Psoas muscle (tissue), 8 donors: ENCODE data around the gene FSTL4. TPM values are rescaled to one million over a fixed set of nuclear protein-coding genes. Genes with fewer than 3 reads are reported as not detected.

Experiments
- ATAC-seq, 4 donors: fragments of 200-7000 bp; cut with Tn5 transposase; one replicate each; pipeline ENCODE4 v1.9.1; 2020; ENCODE audit warnings: moderate library complexity in 3 of 4, mild to moderate bottlenecking in 2 of 4
- DNase-seq, 2 donors: peaks; one replicate each; pipeline ENCODE4 v3.0.0-alpha.2; 2020
- H3K27ac ChIP-seq: fragments of 200-600 bp; one replicate; pipeline ENCODE4 v1.8.0; 2022
- H3K27me3 ChIP-seq, 3 donors: fragments of 200-600 bp in 1 of 3; one replicate each; pipeline versions ENCODE4 v1.6.1 to v1.8.0; 2013 to 2022; ENCODE audit warnings: low read length in 2 of 3, mild to moderate bottlenecking in 2 of 3, moderate library complexity in 1 of 3; ENCODE audit not compliant: insufficient read depth in 3 of 3
- H3K36me3 ChIP-seq, 2 donors: fragments of 200-600 bp in 1 of 2; one replicate each; pipeline versions ENCODE4 v1.6.1 to v1.8.0; 2013 to 2022; ENCODE audit warnings: low read depth in 1 of 2, mild to moderate bottlenecking in 1 of 2, moderate library complexity in 1 of 2; ENCODE audit not compliant: insufficient read depth in 1 of 2
- H3K4me1 ChIP-seq: fragments of 200-600 bp; one replicate; pipeline ENCODE4 v1.8.0; 2022
- H3K4me3 ChIP-seq: fragments of 200-600 bp; one replicate; pipeline ENCODE4 v1.8.0; 2022; ENCODE audit warnings: mild to moderate bottlenecking
- H3K9me3 ChIP-seq: fragments of 200-600 bp; one replicate; pipeline ENCODE4 v1.8.0; 2022
- CTCF ChIP-seq: fragments of 200-600 bp; IDR thresholded peaks from one replicate; pipeline ENCODE4 v1.8.0; 2022; ENCODE audit warnings: antibody characterized with exemption
- WGBS, 3 donors: extraction: QIAGEN DNeasy Blood & Tissue Kit; methylation state at CpG; one replicate each; pipeline versions ENCODE4 v1.1.6 to v1.1.7; 2013; 5-methylcytosine and 5-hydroxymethylcytosine counted together
- intact Hi-C, 2 donors: fragments of 100-400 bp; cut with DNase I; formaldehyde crosslinking; loops; one replicate each; pipeline versions ENCODE4 v1.11.0 to v1.14.2; 2022
- polyA plus RNA-seq, 3 donors: library from polyadenylated mRNA; stranded (reverse); fragments of 200-250 nt; gene quantifications; one replicate each; pipeline ENCODE4 v1.2.3, GENCODE V29; 2013
- total RNA-seq, 4 donors: library from RNA; stranded (reverse); fragmentation: NEBNext Ultra II Directional in 2 of 4; extraction: Animal tissue kit (Norgen Biotek cat#: 25700) in 2 of 4; gene quantifications; one replicate each; pipeline versions ENCODE4 v1.2.1 to v1.2.4, GENCODE V29; 2021 to 2023
- donor health status: healthy with polysubstance abuse.
- donor health status: DM: no; HTN: no; CAD: no; lungs with moderate emphysema.
- donor health status: Bipolar disorder and iron deficiency.
- donor health status: healthy.
- donor health status: DM: yes; HTN: yes; CAD: no.
- donor health status: DM: no; HTN: no; CAD: no.
- donor health status: DM: no; HTN: no; CAD: no.
- donor health status: DM: yes; HTN: yes; CAD: no.

FSTL4 gene
- total and polyA plus RNA-seq, 7 donors = 0.07 to 0.81 (median 0.24) TPM

GRCh38 chr5:133534566-133534965 is 77.8 kb downstream of the FSTL4 start:
- DNase-seq = no peak
- Histone ChIP-seq H3K27me3 (peaks cover 0 to 2% (median 0%) of the 10 kb centered on the region in 3 donors), H3K4me1 (no peaks in the 10 kb centered on the region), H3K36me3 (no peaks in the 10 kb centered on the region), H3K27ac (no peak overlapping the region), H3K9me3 (no peaks in the 10 kb centered on the region), H3K4me3 (no peak overlapping the region)
- no peak for TF ChIP-seq CTCF
- ATAC-seq = no peak
- WGBS, 3 donors = 90 to 93% (median 91%) methylated on average over 2 of the region's 2 CpGs
- intact Hi-C loops = no loop called here

GRCh38 chr5:133533541-133533940 is 78.8 kb downstream of the FSTL4 start:
- ATAC-seq (no peak), DNase-seq (no peak)
- Histone ChIP-seq H3K27me3 (peaks cover 0 to 2% (median 0%) of the 10 kb centered on the region in 3 donors), H3K27ac (no peak overlapping the region), H3K9me3 (no peaks in the 10 kb centered on the region), H3K36me3 (no peaks in the 10 kb centered on the region), H3K4me3 (no peak overlapping the region), H3K4me1 (no peaks in the 10 kb centered on the region)
- intact Hi-C loops = no loop called here
- WGBS, 3 donors = 81 to 89% (median 81%) methylated on average over 4 of the region's 4 CpGs
- no peak for TF ChIP-seq CTCF

GRCh38 chr5:133531594-133531993 is 80.7 kb downstream of the FSTL4 start:
- no peak for ATAC-seq

GRCh38 chr5:133531178-133531577 is 81.2 kb downstream of the FSTL4 start:
- Histone ChIP-seq H3K27me3 (peaks cover 0 to 2% (median 0%) of the 10 kb centered on the region in 3 donors), H3K4me1 (no peaks in the 10 kb centered on the region), H3K4me3 (no peak overlapping the region), H3K9me3 (no peaks in the 10 kb centered on the region), H3K36me3 (no peaks in the 10 kb centered on the region), H3K27ac (no peak overlapping the region)
- TF ChIP-seq CTCF = no peak
- DNase-seq (no peak), ATAC-seq (no peak)
- intact Hi-C loops = no loop called here
- WGBS, 3 donors = 53 to 64% (median 55%) methylated on average over 4 of the region's 4 CpGs

More at GRCh38 chr5:133531594-133531993, 80.7 kb downstream of the FSTL4 start:
- no peak for DNase-seq
- Histone ChIP-seq H3K4me1 (no peaks in the 10 kb centered on the region), H3K4me3 (no peak overlapping the region), H3K9me3 (no peaks in the 10 kb centered on the region), H3K27ac (no peak overlapping the region), H3K27me3 (peaks cover 0 to 2% (median 0%) of the 10 kb centered on the region in 3 donors), H3K36me3 (no peaks in the 10 kb centered on the region)
- WGBS, 3 donors = 22 to 36% (median 35%) methylated on average over 4 of the region's 4 CpGs
- no peak for TF ChIP-seq CTCF
- intact Hi-C loops = no loop called here

- 54 to 65% (median 58%) methylated on average over 6 of the region's 6 CpGs for WGBS, 3 donors
- no peak for TF ChIP-seq CTCF
- Histone ChIP-seq H3K36me3 (no peaks in the 10 kb centered on the region), H3K27me3 (no peaks in the 10 kb centered on the region), H3K4me3 (no peak overlapping the region), H3K9me3 (no peaks in the 10 kb centered on the region), H3K4me1 (no peaks in the 10 kb centered on the region), H3K27ac (no peak overlapping the region)
- intact Hi-C loops = no loop called here
- no peak for ATAC-seq
- DNase-seq = no peak
Observed at GRCh38 chr5:133530270-133530669, 82.1 kb downstream of the FSTL4 start.
